Omental fat pad (tissue), 4 donors: ENCODE data around the gene ABLIM2. TPM values are rescaled to one million over a fixed set of nuclear protein-coding genes. Genes with fewer than 3 reads are reported as not detected.

Experiments used
- ATAC-seq: fragments of 150-250 bp; one replicate; pipeline ENCODE4 v1.9.1; 2016; ENCODE audit warnings: mild to moderate bottlenecking, moderate library complexity; ENCODE audit not compliant: low FRiP score
- DNase-seq: peaks from one replicate; pipeline ENCODE4 v3.0.0-alpha.2; 2019; ENCODE audit warnings: low spot score
- CTCF ChIP-seq, 3 donors: fragments of 450-650 bp; IDR thresholded peaks; one replicate each; pipeline ENCODE4 v1.5.1; 2016 to 2017; ENCODE audit warnings: antibody characterized with exemption in 3 of 3, mild to moderate bottlenecking in 3 of 3, moderate library complexity in 2 of 3
- total RNA-seq, 4 donors: library from RNA; depleted of rRNA; stranded (reverse); fragments of >200 nt; gene quantifications; one replicate each; pipeline ENCODE4 v1.1.0, GENCODE V29; 2016

ABLIM2 gene
- total RNA-seq, 4 donors from 2014 or later = 10.1 to 34.2 (median 13.7) TPM

GRCh38 chr4:8098506-8098905, 60.1 kb downstream of the ABLIM2 start:
- no peak for TF ChIP-seq CTCF (IDR thresholded peaks at IDR 0.05)
- DNase-seq (no peak), ATAC-seq (no peak)

- DNase-seq = no peak
- no peak for TF ChIP-seq CTCF (IDR thresholded peaks at IDR 0.05)
- ATAC-seq = no peak
These were observed 60.8 kb downstream of the ABLIM2 start for GRCh38 chr4:8097721-8098345.

GRCh38 chr4:8097141-8097541, 61.5 kb downstream of the ABLIM2 start:
- TF ChIP-seq CTCF (IDR thresholded peaks at IDR 0.05) = no peak
- no peak for ATAC-seq
- no peak for DNase-seq

GRCh38 chr4:8096690-8097061, 61.9 kb downstream of the ABLIM2 start:
- no peak for ATAC-seq
- DNase-seq = no peak
- TF ChIP-seq CTCF (IDR thresholded peaks at IDR 0.05) = no peak

GRCh38 chr4:8095956-8096689, 62.5 kb downstream of the ABLIM2 start:
- ATAC-seq = no peak
- no peak for DNase-seq
- TF ChIP-seq CTCF (IDR thresholded peaks at IDR 0.05) = no peak

- DNase-seq = no peak
- no peak for TF ChIP-seq CTCF (IDR thresholded peaks at IDR 0.05)
- ATAC-seq = no peak
These were observed 64.9 kb downstream of the ABLIM2 start for GRCh38 chr4:8093587-8094274.
